HG02885 (cell line): ENCODE results near the gene TRAPPC5.

Experiments used
- ATAC-seq: cut with Tn5 transposase; IDR thresholded peaks from one replicate; pipeline ENCODE4 v1.9.1; 2021; ENCODE audit warnings: mild to moderate bottlenecking; ENCODE audit not compliant: unreplicated experiment, poor library complexity

The TRAPPC5 gene

GRCh38 chr19:7645163-7645562 is 35.5 kb upstream of the TRAPPC5 start:
- ATAC-seq: no peak

GRCh38 chr19:7645656-7646425 is 34.8 kb upstream of the TRAPPC5 start:
- no peak for ATAC-seq

- no peak for ATAC-seq
Measured at GRCh38 chr19:7646426-7646700, 34.3 kb upstream of the TRAPPC5 start.

- ATAC-seq: no peak
Measured at GRCh38 chr19:7647156-7647555, 33.5 kb upstream of the TRAPPC5 start.

GRCh38 chr19:7648265-7649014 is 32.2 kb upstream of the TRAPPC5 start:
- no peak for ATAC-seq

- no peak for ATAC-seq
Measured at GRCh38 chr19:7650148-7650547, 30.5 kb upstream of the TRAPPC5 start.

- ATAC-seq: no peak
Measured at GRCh38 chr19:7652061-7652641, 28.5 kb upstream of the TRAPPC5 start.

- no peak for ATAC-seq
Measured at GRCh38 chr19:7654401-7654800, 26.2 kb upstream of the TRAPPC5 start.

- ATAC-seq: no peak
Measured at GRCh38 chr19:7655581-7655980, 25.1 kb upstream of the TRAPPC5 start.

- ATAC-seq: no peak
Measured at GRCh38 chr19:7657131-7657751, 23.4 kb upstream of the TRAPPC5 start.

- no peak for ATAC-seq
Measured at GRCh38 chr19:7658219-7658686, 22.4 kb upstream of the TRAPPC5 start.

- ATAC-seq: no peak
Measured at GRCh38 chr19:7661744-7662538, 18.7 kb upstream of the TRAPPC5 start.

GRCh38 chr19:7662657-7663056 is 18.0 kb upstream of the TRAPPC5 start:
- ATAC-seq: no peak

GRCh38 chr19:7663706-7664105 is 16.9 kb upstream of the TRAPPC5 start:
- no peak for ATAC-seq

GRCh38 chr19:7665076-7665475 is 15.6 kb upstream of the TRAPPC5 start:
- no peak for ATAC-seq

GRCh38 chr19:7668842-7669241 is 11.8 kb upstream of the TRAPPC5 start, which contains the start of gene RETN:
RETN (plus strand) TSS chr19:7669049; CDS start chr19:7669327, 278 bp downstream.
- ATAC-seq: no peak

GRCh38 chr19:7669641-7670040 is 11.0 kb upstream of the TRAPPC5 start:
- ATAC-seq: no peak

- no peak for ATAC-seq
Measured at GRCh38 chr19:7670150-7670783, 10.4 kb upstream of the TRAPPC5 start.

GRCh38 chr19:7670790-7671189 is 9.8 kb upstream of the TRAPPC5 start:
- no peak for ATAC-seq

GRCh38 chr19:7672522-7672921 is 8.1 kb upstream of the TRAPPC5 start:
- ATAC-seq: no peak
